Bronchus fibroblast of lung (primary cell): ENCODE measurements around the gene PNMA6A. TPM values are rescaled to one million over a fixed set of nuclear protein-coding genes. Genes with fewer than 3 reads are reported as not detected.

Source experiments
- total RNA-seq: library from RNA; depleted of rRNA; stranded (reverse); fragments of >200 nt; gene quantifications from 2 replicates; pipeline ENCODE4 v1.2.3, GENCODE V29; 2015

The PNMA6A gene
- total RNA-seq = 1.8 and 3.1 TPM in 2 replicates

DNA sequence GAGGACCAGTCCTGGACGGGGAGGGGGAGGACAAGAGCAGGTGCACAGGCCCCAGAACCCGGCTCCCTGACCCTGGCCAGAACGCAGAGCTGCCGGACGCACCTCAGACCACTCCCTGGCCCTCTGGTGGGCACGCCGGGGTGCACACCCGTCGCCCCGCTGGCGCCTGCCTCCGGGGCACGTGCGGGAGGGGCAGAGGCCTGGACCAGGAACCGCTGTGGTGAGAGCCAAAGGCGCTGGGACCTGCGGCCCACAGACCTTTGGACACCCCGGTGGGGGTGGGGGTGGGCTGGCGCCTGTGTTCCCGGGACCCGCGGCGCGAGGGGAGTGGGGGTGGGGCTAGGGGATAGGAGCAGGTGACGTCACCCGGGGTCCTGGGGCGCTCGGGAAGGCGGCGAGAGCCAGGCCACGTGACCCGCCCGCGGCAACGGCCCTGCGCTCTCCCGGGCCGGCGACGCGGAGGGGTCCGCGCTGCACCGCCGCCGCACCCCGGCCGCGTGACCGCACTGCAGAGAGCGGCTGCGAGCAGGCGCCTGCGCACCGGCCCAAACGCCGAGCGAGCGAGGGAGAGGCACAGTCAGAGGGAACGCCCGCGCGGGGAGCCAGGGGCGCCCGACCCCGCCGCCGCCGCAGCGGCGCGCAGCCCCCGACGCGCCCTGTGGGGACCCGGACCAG, at the start of gene PNMA6A:
Gene PNMA6A, plus strand, starts transcription at position 546 of the 675 bp plus-strand sequence. CDS start 609 bp downstream, outside the sequence.

DNA sequence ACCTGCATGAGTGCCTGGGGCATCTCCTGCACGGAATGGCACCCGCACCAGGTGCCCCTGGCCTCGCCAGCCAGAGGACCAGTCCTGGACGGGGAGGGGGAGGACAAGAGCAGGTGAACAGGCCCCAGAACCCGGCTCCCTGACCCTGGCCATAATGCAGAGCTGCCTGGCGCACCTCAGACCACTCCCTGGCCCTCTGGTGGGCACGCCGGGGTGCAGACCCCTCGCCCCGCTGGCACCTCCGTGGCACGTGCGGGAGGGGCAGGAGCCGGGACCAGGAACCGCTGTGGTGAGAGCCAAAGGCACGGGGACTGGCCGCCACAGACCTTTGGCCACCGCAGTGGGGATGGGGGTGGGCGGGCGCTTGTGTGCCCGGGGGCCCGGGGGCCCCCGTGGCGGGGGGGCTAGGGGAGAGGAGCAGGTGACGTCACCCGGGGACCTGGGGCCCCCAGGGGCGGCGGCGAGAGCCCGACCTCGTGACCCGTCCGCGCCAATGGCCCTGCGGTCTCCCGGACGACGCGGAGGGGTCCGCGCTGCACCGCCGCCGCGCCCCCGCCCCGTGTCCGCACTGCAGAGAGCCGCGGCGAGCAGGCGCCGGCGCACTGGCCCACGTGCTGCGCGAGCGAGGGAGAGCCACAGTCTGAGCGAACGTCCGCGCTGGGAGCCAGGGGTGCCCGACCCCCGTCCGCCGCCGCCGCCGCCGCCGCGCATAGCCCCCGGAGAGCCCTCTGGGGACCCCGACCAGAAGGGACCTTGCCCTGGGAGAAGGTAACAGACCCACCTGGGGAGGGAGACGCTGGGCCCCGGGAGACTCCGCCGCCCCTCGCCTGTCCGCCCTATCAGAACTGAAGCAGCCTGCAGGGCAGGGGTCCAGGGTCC, 16.1 kb upstream of the PNMA6A start, which contains the start of gene PNMA3:
Gene PNMA3, plus strand, starts transcription at position 600 of the 879 bp plus-strand sequence. CDS start 586 bp downstream, outside the sequence.

Other genes with a start within 250 kb of the PNMA6A start
- 36.7 and 39.3 TPM in 2 replicates for gene CETN2, start 241.7 kb upstream of the PNMA6A start, total RNA-seq
- 55.8 and 60.1 TPM in 2 replicates for gene NSDHL, start 241.4 kb upstream of the PNMA6A start, total RNA-seq
- 6.2 and 6.6 TPM in 2 replicates for gene ZNF185, start 174.4 kb upstream of the PNMA6A start, total RNA-seq
- not detected in 2 replicates for gene PNMA5, start 78.3 kb upstream of the PNMA6A start, total RNA-seq
- gene PNMA3, start 16.0 kb upstream of the PNMA6A start, total RNA-seq = not detected in 2 replicates
- gene MAGEA1, start 106.8 kb downstream of the PNMA6A start, total RNA-seq = not detected in 2 replicates
- gene PNMA6F, start 249.3 kb downstream of the PNMA6A start, total RNA-seq = not detected in 2 replicates